Body of pancreas (tissue), 4 donors: ENCODE measurements around the gene ETFA. TPM values are rescaled to one million over a fixed set of nuclear protein-coding genes. Genes with fewer than 3 reads are reported as not detected.
"Not testable (repeated sequence)": the region's sequence is repeated elsewhere in the genome, so short reads cannot be mapped to it uniquely, and the experiment has no call there.

ENCODE experiments used
- ATAC-seq: fragments of 150-250 bp; one replicate; pipeline ENCODE4 v1.9.1; 2016
- DNase-seq, 4 donors: peaks; one replicate each; pipeline ENCODE4 v3.0.0-alpha.2; 2019
- H3K27ac ChIP-seq, 4 donors: fragments of 200-600 bp; sonication (generic); 1 replicate in 3 of 4; 2 replicates in 1 of 4; pipeline versions ENCODE4 v1.5.1 to v1.6.1; 2016 to 2019; ENCODE audit warnings: mild to moderate bottlenecking in 1 of 4, mixed read lengths in 1 of 4, moderate library complexity in 1 of 4
- H3K27me3 ChIP-seq, 2 donors: fragments of 200-600 bp; sonication (generic); one replicate each; pipeline ENCODE4 v1.6.0; 2016; ENCODE audit warnings: mild to moderate bottlenecking in 1 of 2
- H3K36me3 ChIP-seq, 2 donors: fragments of 200-600 bp; sonication (generic); replicated peaks in 1 of 2; 2 replicates each; pipeline ENCODE4 v1.5.1; 2016; ENCODE audit warnings: low read depth in 2 of 2; ENCODE audit not compliant: insufficient read depth in 1 of 2
- H3K4me1 ChIP-seq: fragments of 200-600 bp; sonication (generic); one replicate; pipeline ENCODE4 v1.6.0; 2016
- H3K4me3 ChIP-seq, 2 donors: fragments of 200-600 bp; sonication (generic); 1 replicate in 1 of 2; 2 replicates in 1 of 2; pipeline ENCODE4 v1.5.1; 2016 to 2019
- H3K9me3 ChIP-seq, 3 donors: fragments of 200-600 bp; sonication (generic); 1 replicate in 2 of 3; 2 replicates in 1 of 3; pipeline ENCODE4 v1.5.1; 2016
- POLR2A ChIP-seq, 3 donors: fragments of 450-650 bp; IDR thresholded peaks; one replicate each; pipeline ENCODE4 v1.6.1; 2016; ENCODE audit warnings: antibody characterized with exemption in 3 of 3, mild to moderate bottlenecking in 2 of 3
- WGBS, 2 donors: methylation state at CpG; one replicate each; pipeline ENCODE4 v1.1.5; 2017; 5-methylcytosine and 5-hydroxymethylcytosine counted together
- intact Hi-C: fragments of 100-400 bp; cut with DNase I; formaldehyde crosslinking; loops from one replicate; pipeline ENCODE4 v1.15.1; 2023
- total RNA-seq, 2 donors: library from RNA; depleted of rRNA; stranded (reverse); fragments of >200 nt; gene quantifications; one replicate each; pipeline ENCODE4 v1.1.0, GENCODE V29; 2016
- TF ChIP-seq, protein P1 (sequence below), 7 experiments: fragments of 450-650 bp in 4 of 7; fragments of 200-600 bp in 3 of 7; sonication (generic) in 3 of 7; IDR thresholded peaks; one replicate each; pipeline ENCODE4 v1.5.1; 2016 to 2019; ENCODE audit warnings: antibody characterized with exemption in 7 of 7

The ETFA gene
- total RNA-seq, 2 donors from 2014 or later = 38.6 to 62.8 TPM

GRCh38 chr15:76320012-76320411 is 8.7 kb upstream of the ETFA start:
- no peak overlapping the region for H3K27ac ChIP-seq
- no peaks in the 10 kb centered on the region for H3K36me3 ChIP-seq
- no peak for ATAC-seq
- H3K27me3 ChIP-seq = no peaks in the 10 kb centered on the region
- 87% methylated on average over 6 of the region's 6 CpGs for WGBS, 2 donors
- intact Hi-C loops = no loop called here
- H3K9me3 ChIP-seq = no peaks in the 10 kb centered on the region
- peaks cover 5% of the 10 kb centered on the region for H3K4me1 ChIP-seq
- DNase-seq = no peak
- TF ChIP-seq, protein P1, sequence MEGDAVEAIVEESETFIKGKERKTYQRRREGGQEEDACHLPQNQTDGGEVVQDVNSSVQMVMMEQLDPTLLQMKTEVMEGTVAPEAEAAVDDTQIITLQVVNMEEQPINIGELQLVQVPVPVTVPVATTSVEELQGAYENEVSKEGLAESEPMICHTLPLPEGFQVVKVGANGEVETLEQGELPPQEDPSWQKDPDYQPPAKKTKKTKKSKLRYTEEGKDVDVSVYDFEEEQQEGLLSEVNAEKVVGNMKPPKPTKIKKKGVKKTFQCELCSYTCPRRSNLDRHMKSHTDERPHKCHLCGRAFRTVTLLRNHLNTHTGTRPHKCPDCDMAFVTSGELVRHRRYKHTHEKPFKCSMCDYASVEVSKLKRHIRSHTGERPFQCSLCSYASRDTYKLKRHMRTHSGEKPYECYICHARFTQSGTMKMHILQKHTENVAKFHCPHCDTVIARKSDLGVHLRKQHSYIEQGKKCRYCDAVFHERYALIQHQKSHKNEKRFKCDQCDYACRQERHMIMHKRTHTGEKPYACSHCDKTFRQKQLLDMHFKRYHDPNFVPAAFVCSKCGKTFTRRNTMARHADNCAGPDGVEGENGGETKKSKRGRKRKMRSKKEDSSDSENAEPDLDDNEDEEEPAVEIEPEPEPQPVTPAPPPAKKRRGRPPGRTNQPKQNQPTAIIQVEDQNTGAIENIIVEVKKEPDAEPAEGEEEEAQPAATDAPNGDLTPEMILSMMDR (IDR thresholded peaks at IDR 0.05) = no peak
- no peak for TF ChIP-seq POLR2A (IDR thresholded peaks at IDR 0.05)
- H3K4me3 ChIP-seq = no peak overlapping the region

DNA sequence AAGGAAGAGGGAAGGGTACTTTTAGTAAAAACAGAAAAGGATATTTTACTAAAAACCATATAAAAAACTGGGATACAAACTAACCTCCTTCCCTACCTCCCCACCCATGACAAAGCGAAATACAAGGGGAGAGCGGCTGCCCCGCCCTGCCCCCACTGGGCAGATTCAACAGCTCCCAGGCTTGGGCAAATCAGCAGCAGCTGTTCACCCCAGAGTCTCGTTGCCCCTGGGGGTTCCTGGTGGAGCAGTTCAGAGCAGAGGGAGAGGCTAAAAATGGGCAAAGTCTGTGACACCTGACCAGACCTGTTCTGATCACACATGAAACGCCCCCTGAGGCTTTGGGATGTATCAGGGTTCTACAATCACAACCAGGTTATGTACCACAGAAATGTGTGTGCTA is 2.5 kb upstream of the ETFA start:
- H3K4me1 ChIP-seq = peaks cover 18% of the 10 kb centered on the region
- ATAC-seq = no peak
- no peak for DNase-seq
- no peaks in the 10 kb centered on the region for H3K9me3 ChIP-seq
- intact Hi-C loops = no loop called here
- TF ChIP-seq, protein P1 (IDR thresholded peaks at IDR 0.05) = no peak
- no peak for TF ChIP-seq POLR2A (IDR thresholded peaks at IDR 0.05)
- H3K4me3 ChIP-seq = no peak overlapping the region
- H3K36me3 ChIP-seq = no peaks in the 10 kb centered on the region
- WGBS, 2 donors = 73 to 80% methylated on average over 5 of the region's 5 CpGs
- H3K27me3 ChIP-seq = no peaks in the 10 kb centered on the region
- H3K27ac ChIP-seq = no peak overlapping the region

DNA sequence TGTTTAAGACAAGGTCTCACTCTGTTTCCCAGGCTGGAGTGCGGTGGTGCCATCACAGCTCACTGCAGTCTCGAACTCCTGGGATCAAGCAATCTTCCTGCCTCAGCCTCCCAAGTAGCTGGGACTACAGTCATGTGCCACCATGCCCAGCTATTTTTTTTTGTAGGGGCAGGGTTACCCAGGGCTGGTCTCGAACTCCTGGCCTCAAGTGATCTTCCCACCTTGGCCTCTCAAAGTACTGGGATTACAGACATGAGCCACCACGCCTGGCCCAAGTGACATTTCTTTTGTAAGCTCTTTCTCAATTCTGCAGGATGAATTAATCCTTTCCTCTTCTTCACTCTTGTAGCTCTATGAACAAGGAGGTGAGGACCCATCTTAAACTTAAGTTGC is 1.9 kb upstream of the ETFA start:
- 95 to 97% methylated on average over 4 of the region's 4 CpGs for WGBS, 2 donors
- DNase-seq, intact Hi-C loops, H3K4me3 ChIP-seq, H3K36me3 ChIP-seq, ATAC-seq, H3K27ac ChIP-seq, H3K27me3 ChIP-seq, H3K9me3 ChIP-seq: not testable (repeated sequence)
- H3K4me1 ChIP-seq = peaks cover 23% of the 10 kb centered on the region

DNA sequence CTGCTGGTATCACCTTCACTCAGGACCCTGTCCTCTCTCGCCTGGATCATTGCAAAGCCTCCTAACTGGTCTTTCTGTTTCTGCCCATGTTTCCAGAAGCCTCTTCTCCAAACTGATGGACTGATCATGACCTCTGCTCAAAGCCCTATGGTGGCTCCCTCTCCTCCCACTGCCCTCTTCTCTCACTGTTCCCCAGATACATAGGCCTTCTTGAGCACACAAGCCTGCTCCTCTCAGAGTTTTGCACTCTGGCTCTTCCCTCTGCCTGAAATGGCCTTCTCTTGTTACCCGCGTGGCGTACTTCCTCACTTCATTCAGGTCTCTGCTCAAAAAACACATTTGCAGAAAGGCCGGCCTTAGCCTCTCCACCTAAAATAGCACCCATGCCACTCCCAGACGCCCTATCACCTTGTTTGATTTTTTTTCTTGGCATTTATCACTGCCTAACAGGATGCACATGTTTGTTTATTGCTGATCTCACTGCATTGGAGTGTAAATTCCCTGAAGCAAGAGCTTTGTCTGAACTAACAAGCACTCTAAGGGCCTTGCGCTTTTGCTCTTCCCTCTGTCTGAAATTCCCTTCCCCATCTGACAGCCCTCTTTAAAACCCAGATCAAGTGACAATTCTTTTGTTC is 1.4 kb upstream of the ETFA start:
- H3K4me3 ChIP-seq = no peak overlapping the region
- H3K27me3 ChIP-seq = no peaks in the 10 kb centered on the region
- DNase-seq = no peak
- no peak overlapping the region for H3K27ac ChIP-seq
- peaks cover 28% of the 10 kb centered on the region for H3K4me1 ChIP-seq
- intact Hi-C loops = no loop called here
- TF ChIP-seq, protein P1 (IDR thresholded peaks at IDR 0.05) = no peak
- no peak for TF ChIP-seq POLR2A (IDR thresholded peaks at IDR 0.05)
- H3K9me3 ChIP-seq = no peaks in the 10 kb centered on the region
- no peak for ATAC-seq
- WGBS, 2 donors = 74 to 75% methylated on average over 7 of the region's 7 CpGs
- no peaks in the 10 kb centered on the region for H3K36me3 ChIP-seq

- intact Hi-C loops = no loop called here
- TF ChIP-seq, protein P1 (IDR thresholded peaks at IDR 0.05) = no peak
- no peak for TF ChIP-seq POLR2A (IDR thresholded peaks at IDR 0.05)
- 1% methylated on average over 16 of the region's 16 CpGs for whole genome bisulfite sequencing, 2 donors
- Histone ChIP-seq H3K36me3 (no peaks in the 10 kb centered on the region), H3K4me1 (peaks cover 32% of the 10 kb centered on the region), H3K27me3 (no peaks in the 10 kb centered on the region), H3K9me3 (no peaks in the 10 kb centered on the region), H3K27ac (peak overlapping the region; percentile 82 to 89 (median 84)), H3K4me3 (peak overlapping the region; percentile 66 to 85)
- ATAC-seq (peak; percentile 16), DNase-seq (no peak)
These were observed 682 bp downstream of the ETFA start for GRCh38 chr15:76310475-76311099.
